Measurements from ENCODE around the gene PACS1.

The PACS1 gene

GRCh38 chr11:66050581-66051231, 19.4 kb upstream of the PACS1 start:
- DNase-seq: no peak

GRCh38 chr11:66051371-66051765, 18.7 kb upstream of the PACS1 start:
- no peak for DNase-seq

- DNase-seq: peak; percentile 97 to 98
These were observed 18.1 kb upstream of the PACS1 start, which contains the start of gene SF3B2 for GRCh38 chr11:66051766-66052663. Gene SF3B2 (plus strand): TSS chr11:66052364. CDS start chr11:66052385, 21 bp downstream.

- DNase-seq: no peak
These were observed 17.4 kb upstream of the PACS1 start for GRCh38 chr11:66052664-66052982.

- DNase-seq: no peak
These were observed 15.1 kb upstream of the PACS1 start for GRCh38 chr11:66055021-66055420.

- no peak for DNase-seq
These were observed 13.6 kb upstream of the PACS1 start for GRCh38 chr11:66056501-66056900.

GRCh38 chr11:66059966-66060680, 9.9 kb upstream of the PACS1 start:
- DNase-seq: no peak

- no peak for DNase-seq
These were observed 8.8 kb upstream of the PACS1 start for GRCh38 chr11:66061268-66061667.

- no peak for DNase-seq
These were observed 7.7 kb upstream of the PACS1 start for GRCh38 chr11:66062408-66062807.

- DNase-seq: no peak
These were observed 6.2 kb upstream of the PACS1 start for GRCh38 chr11:66063900-66064299.

GRCh38 chr11:66064571-66064970, 5.5 kb upstream of the PACS1 start:
- no peak for DNase-seq

GRCh38 chr11:66066751-66067150, 3.3 kb upstream of the PACS1 start:
- no peak for DNase-seq

GRCh38 chr11:66067640-66068039, 2.4 kb upstream of the PACS1 start:
- no peak for DNase-seq

GRCh38 chr11:66068154-66068821, 1.8 kb upstream of the PACS1 start:
- peak; percentile 64 to 70 for DNase-seq

GRCh38 chr11:66068923-66069714, 953 bp upstream of the PACS1 start:
- no peak for DNase-seq

GRCh38 chr11:66070604-66071380, 720 bp downstream of the PACS1 start:
- DNase-seq: no peak

- no peak for DNase-seq
These were observed 1.3 kb downstream of the PACS1 start for GRCh38 chr11:66071381-66071801.

GRCh38 chr11:66072081-66072480, 2.0 kb downstream of the PACS1 start:
- DNase-seq: no peak

- no peak for DNase-seq
These were observed 2.4 kb downstream of the PACS1 start for GRCh38 chr11:66072518-66072917.

GRCh38 chr11:66073669-66074068, 3.6 kb downstream of the PACS1 start:
- DNase-seq: no peak

GRCh38 chr11:66075273-66075672, 5.2 kb downstream of the PACS1 start:
- DNase-seq: no peak

Measured in NCI-H2081 (cell line).